ENCODE results near the gene PON2. TPM values are rescaled to one million over a fixed set of nuclear protein-coding genes. Genes with fewer than 3 reads are reported as not detected.
A peak's percentile ranks its signal among the peaks of the same experiment; 100 is the strongest.

The PON2 gene
- total and polyA plus RNA-seq, 2 donors (not counting 1 experiment from before 2014, with no cell fraction given), result 72.8 to 140 TPM

GRCh38 chr7:95405208-95405607 lies 29.6 kb downstream of the PON2 start:
- Histone ChIP-seq H3K27me3 (ENCODE audit: control insufficient read depth, insufficient read depth, low read length) (no peaks in the 10 kb centered on the region), H3K9ac (ENCODE audit: insufficient read depth, low read length) (no peak overlapping the region), H3K27ac (ENCODE audit: insufficient read depth, low read length) (no peak overlapping the region), H4K20me1 (ENCODE audit: control insufficient read depth, extremely low read depth, insufficient read depth, low read length) (no peaks in the 10 kb centered on the region), H3K4me3 (replicated peaks in 1 of 4; ENCODE audit: control extremely low read depth in 1 of 4, insufficient read depth in 1 of 4, low read depth in 3 of 4, low read length in 4 of 4) (no peak overlapping the region), H3K79me2 (ENCODE audit: control insufficient read depth, insufficient read depth, low read length) (no peaks in the 10 kb centered on the region), H2AFZ (ENCODE audit: low read length) (no peak overlapping the region), H3K9me3 (ENCODE audit: control insufficient read depth, insufficient read depth, low read depth, low read length) (no peaks in the 10 kb centered on the region), H3K4me2 (ENCODE audit: extremely low read depth, insufficient read depth, low read length) (no peak overlapping the region), H3K36me3 (ENCODE audit: control insufficient read depth, insufficient read depth, low read length) (no peaks in the 10 kb centered on the region), H3K4me1 (ENCODE audit: control insufficient read depth, extremely low read depth, insufficient read depth, low read length) (no peaks in the 10 kb centered on the region)
- no peak for DNase-seq (ENCODE audit: low read depth in 2 of 2)
- no peak for TF ChIP-seq CTCF (conservative IDR thresholded peaks at IDR 0.05 in 1 of 2, IDR thresholded peaks at IDR 0.05 in 1 of 2; ENCODE audit: low read depth in 1 of 2, low read length in 2 of 2)
- no peak for TF ChIP-seq EZH2 (IDR thresholded peaks at IDR 0.05; ENCODE audit: low read length, missing control alignments)

GRCh38 chr7:95404316-95404865 lies 30.4 kb downstream of the PON2 start:
- H3K27me3 ChIP-seq (ENCODE audit: control insufficient read depth, insufficient read depth, low read length), result no peaks in the 10 kb centered on the region
- H3K9ac ChIP-seq (ENCODE audit: insufficient read depth, low read length), result no peak overlapping the region
- peak; percentile 18 to 37 for DNase-seq (ENCODE audit: low read depth in 2 of 2)
- no peaks in the 10 kb centered on the region for H4K20me1 ChIP-seq (ENCODE audit: control insufficient read depth, extremely low read depth, insufficient read depth, low read length)
- H3K4me2 ChIP-seq (ENCODE audit: extremely low read depth, insufficient read depth, low read length), result no peak overlapping the region
- no peaks in the 10 kb centered on the region for H3K9me3 ChIP-seq (ENCODE audit: control insufficient read depth, insufficient read depth, low read depth, low read length)
- no peaks in the 10 kb centered on the region for H3K79me2 ChIP-seq (ENCODE audit: control insufficient read depth, insufficient read depth, low read length)
- H3K4me3 ChIP-seq (replicated peaks in 1 of 4; ENCODE audit: control extremely low read depth in 1 of 4, insufficient read depth in 1 of 4, low read depth in 3 of 4, low read length in 4 of 4), result no peak overlapping the region
- H3K36me3 ChIP-seq (ENCODE audit: control insufficient read depth, insufficient read depth, low read length), result no peaks in the 10 kb centered on the region
- TF ChIP-seq CTCF (conservative IDR thresholded peaks at IDR 0.05 in 1 of 2, IDR thresholded peaks at IDR 0.05 in 1 of 2; ENCODE audit: low read depth in 1 of 2, low read length in 2 of 2) (no peak), EZH2 (IDR thresholded peaks at IDR 0.05; ENCODE audit: low read length, missing control alignments) (no peak)
- no peak overlapping the region for H2AFZ ChIP-seq (ENCODE audit: low read length)
- H3K27ac ChIP-seq (ENCODE audit: insufficient read depth, low read length), result no peak overlapping the region
- H3K4me1 ChIP-seq (ENCODE audit: control insufficient read depth, extremely low read depth, insufficient read depth, low read length), result no peaks in the 10 kb centered on the region

- H2AFZ ChIP-seq (ENCODE audit: low read length), result no peak overlapping the region
- H3K9me3 ChIP-seq (ENCODE audit: control insufficient read depth, insufficient read depth, low read depth, low read length), result no peaks in the 10 kb centered on the region
- no peak overlapping the region for H3K4me3 ChIP-seq (replicated peaks in 1 of 4; ENCODE audit: control extremely low read depth in 1 of 4, insufficient read depth in 1 of 4, low read depth in 3 of 4, low read length in 4 of 4)
- no peak overlapping the region for H3K4me2 ChIP-seq (ENCODE audit: extremely low read depth, insufficient read depth, low read length)
- no peak overlapping the region for H3K27ac ChIP-seq (ENCODE audit: insufficient read depth, low read length)
- no peaks in the 10 kb centered on the region for H4K20me1 ChIP-seq (ENCODE audit: control insufficient read depth, extremely low read depth, insufficient read depth, low read length)
- H3K9ac ChIP-seq (ENCODE audit: insufficient read depth, low read length), result no peak overlapping the region
- TF ChIP-seq CTCF (conservative IDR thresholded peaks at IDR 0.05 in 1 of 2, IDR thresholded peaks at IDR 0.05 in 1 of 2; ENCODE audit: low read depth in 1 of 2, low read length in 2 of 2) (no peak), EZH2 (IDR thresholded peaks at IDR 0.05; ENCODE audit: low read length, missing control alignments) (no peak)
- H3K27me3 ChIP-seq (ENCODE audit: control insufficient read depth, insufficient read depth, low read length), result no peaks in the 10 kb centered on the region
- H3K36me3 ChIP-seq (ENCODE audit: control insufficient read depth, insufficient read depth, low read length), result no peaks in the 10 kb centered on the region
- no peaks in the 10 kb centered on the region for H3K79me2 ChIP-seq (ENCODE audit: control insufficient read depth, insufficient read depth, low read length)
- DNase-seq (ENCODE audit: low read depth in 2 of 2), result no peak
- H3K4me1 ChIP-seq (ENCODE audit: control insufficient read depth, extremely low read depth, insufficient read depth, low read length), result no peaks in the 10 kb centered on the region
These were observed 36.5 kb downstream of the PON2 start for GRCh38 chr7:95398155-95398940.
